Activated CD4-positive, alpha-beta T cell treated with anti-CD3 and anti-CD28 coated beads for 48 hours (primary cell): ENCODE results near the gene DUSP10.

Source experiments
- DNase-seq: peaks from one replicate; pipeline ENCODE4 v3.0.0-alpha.2; 2020

DUSP10 gene

DNA sequence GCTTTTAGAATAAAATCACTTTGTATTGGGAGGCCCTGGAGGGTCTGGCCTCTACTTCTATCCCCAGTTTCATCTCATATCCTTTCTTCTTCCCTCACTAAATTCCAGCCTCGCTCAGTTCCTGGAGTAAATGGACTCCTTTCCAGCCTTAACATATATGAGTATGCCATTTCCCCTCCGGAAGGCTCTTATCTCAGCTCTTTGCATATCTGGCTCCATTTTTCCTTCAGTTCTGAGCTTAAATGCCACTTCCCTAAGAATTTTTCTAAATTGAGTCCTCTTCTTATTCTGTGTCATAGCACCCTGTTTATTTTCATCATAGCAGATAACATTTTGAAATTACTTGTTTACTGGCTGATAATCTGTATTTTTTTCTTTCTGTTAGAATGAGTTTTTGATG is 20.2 kb upstream of the DUSP10 start:
- DNase-seq, result no peak

DNA sequence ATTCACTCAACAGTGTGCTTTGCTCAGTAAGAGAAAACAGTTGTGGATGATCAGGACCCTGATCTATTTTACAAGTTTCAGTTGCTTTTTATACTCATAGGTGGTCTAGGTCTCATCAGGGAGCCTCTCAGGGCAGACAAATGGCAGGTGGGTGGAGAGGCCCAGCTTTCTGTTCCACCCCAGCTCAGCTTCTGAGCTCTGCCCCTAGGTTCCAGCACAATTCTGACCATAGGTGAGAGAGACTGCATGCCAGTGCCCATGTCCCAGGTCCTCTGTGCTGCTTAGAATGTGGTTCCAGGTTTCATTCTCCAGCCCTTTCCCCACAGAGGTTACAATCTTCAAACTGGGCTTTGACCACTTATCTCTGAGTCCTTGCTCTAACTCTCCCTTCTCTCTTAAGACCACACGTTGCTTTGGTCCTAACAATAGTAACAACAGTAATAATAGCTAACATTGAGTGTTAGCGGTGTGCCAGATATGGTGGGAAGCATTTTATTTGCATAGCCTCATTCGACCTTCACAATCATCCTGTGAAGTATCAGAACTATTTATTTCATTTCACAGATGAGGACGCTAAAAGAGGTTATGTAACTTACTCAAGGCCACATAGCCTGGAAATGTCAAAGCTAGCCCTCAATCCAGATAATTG is 19.6 kb upstream of the DUSP10 start:
- DNase-seq, result no peak

DNA sequence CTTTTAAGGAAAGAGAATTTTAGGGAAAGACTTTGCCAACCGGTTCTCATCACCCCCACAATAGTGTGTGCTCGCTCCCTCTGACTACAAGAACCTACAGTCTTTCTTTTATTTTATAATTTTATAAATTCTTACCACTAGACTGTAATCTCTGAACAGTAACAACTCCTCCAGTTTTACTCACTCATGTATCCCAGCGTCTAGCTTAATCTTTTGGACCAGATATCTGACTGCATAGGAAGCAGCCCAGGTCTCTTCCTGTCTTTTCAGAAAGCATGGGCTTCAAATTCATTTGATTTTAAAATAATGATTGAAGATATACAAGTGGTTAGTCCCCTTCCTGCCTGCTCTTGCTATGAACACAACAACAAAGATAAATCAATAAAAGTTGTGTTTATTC is 19.0 kb upstream of the DUSP10 start:
- DNase-seq, result no peak

DNA sequence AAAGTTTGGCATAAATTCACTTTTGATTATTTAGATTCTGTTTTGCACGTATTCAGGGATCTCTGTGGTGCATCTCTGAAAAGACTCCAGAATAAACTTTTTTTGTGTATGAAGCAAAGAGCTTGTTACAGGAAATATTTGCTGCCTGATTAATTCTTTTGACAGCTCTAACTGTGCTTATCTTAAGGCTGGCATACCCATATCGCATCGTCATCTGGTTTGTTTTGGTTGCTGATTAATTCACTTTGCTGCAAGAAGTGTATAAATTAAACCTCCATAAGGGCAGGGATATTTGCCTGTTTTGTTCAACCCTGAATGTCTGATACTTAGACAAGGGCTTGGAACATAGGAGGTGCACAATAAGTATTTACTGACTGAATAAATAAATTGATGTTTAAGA is 17.5 kb upstream of the DUSP10 start:
- no peak for DNase-seq

DNA sequence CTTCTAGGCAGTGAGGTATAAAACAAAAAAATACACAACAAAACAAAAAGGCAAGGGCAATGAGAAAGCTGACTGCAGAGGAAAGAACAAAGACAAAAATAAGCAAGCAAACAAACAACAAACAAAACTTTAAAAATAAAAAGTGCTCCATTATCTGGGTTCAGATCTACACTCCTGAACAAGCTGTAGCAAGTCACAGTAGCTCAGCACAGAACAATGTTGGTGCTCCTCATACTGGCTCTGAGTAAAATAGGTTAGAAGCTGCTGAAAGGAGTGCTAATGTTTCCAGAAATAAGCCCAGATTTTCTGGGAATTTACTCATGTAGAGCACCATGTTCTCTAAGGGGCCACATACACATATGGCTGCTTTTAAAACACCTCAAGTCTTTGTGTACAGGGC is 16.6 kb upstream of the DUSP10 start:
- no peak for DNase-seq

DNA sequence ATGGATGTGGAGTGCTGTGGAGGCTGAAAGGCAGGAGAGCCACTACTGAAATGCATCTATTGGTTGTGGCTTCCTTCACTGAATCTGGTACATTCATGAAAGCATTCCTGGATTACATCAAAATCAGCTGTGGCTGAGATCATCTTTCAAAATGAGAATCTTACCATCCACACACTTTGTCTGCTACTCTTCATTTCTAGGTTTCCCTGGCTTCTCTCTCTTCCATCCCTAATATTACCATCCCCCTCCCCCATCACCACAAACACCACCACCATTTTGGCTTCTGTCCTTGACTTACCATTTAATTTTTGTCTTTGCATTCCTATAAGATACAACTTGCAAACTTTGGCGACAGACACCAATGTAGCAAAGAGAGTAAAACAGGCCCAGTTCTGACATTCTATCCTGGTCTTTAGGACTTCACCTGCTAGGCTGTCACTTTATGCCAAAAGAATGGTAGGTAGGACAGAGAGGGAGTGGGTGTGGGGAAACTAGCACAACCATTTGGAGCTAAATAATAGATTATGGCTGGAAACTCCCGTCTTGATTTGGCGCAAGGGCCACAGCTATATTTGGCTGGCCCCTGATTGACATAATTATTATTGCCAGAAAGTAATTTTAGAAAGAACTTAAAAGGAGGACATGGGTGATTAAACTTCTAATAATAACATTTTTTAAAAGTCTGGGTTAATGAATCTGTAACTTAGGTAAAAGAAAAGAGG is 15.1 kb upstream of the DUSP10 start:
- DNase-seq, result no peak

DNA sequence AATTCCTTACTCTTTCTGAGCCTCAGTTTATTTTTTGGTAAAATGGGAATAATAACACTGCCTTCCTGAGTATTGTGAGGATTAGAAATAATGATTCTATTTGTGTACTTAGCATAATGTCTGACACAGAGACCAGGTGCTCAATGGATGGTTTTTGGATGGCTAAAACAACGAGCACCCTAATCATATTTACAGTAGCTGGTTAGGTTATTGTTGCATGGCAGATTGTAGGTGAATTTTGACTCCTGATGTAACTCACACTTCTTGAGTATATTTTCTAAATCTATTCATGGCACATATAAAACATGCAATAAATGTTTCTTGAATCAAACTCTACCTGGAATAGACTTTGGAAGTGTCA is 11.9 kb upstream of the DUSP10 start:
- DNase-seq, result no peak

DNA sequence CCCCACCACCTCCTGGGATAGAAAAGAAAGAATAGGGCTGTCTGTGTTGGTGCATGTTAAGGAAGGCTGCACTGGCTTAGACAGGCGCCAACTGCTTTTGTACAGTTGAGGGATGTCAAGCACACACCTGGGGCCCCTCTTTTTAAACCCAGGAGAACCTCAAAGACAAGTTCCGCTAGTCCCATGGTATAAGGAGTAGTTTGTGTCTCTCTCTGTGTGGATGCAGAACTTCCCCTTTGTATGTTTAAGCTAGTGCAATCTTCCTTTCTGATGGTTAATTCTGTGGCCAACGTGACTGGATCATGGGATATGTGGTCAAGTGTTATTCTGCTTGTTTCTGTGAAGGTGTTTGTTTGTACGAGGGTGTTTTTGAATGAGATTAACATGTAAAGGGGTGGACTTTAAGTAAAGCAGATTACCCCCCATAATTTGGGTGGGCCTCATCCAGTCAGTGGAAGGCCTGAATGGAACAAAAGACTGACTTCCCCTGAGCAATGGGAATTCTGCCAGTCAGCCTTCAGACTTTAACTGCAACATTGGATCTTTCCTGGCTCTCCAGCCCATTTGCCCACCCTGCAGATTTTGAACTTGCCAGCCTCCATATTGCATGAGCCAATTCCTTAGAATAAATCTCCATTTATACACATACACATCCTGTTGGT is 9.5 kb upstream of the DUSP10 start:
- no peak for DNase-seq

DNA sequence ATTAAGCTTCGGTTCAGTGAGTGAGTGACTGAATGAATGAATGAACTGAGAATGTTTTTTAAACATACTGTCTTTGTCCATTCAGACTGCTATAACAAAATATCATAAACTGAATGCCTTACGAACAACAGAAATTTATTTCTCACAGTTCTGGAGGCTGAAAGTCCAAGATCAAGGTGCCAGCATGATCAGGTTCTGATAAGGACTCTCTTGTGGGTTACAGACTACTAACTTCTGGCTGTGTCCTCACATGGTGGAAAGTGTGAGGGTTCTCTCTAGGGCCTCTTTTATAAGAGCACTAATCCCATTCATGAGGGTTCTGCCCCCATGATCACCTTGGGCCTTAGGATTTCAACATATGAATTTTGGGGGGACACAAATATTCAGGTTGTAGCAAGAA is 7.1 kb upstream of the DUSP10 start:
- DNase-seq, result no peak

DNA sequence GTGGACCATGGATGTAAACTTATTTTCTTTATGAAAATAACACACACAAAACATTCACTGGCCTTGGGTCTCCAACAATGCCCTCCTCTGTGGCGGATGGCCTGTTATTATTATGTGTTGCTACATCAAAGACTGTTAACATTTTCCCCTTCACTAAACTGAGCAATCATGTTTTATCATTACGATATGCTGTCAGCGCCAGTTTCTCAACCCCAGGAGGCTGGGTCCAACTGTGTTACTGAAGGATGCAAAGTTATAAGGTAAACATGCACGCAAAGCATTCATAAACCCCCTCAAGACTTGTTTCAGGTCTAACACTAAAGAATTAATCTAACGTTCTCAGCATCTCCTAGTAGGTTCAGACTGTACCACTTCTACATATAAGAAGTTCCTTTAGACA is 6.0 kb upstream of the DUSP10 start:
- no peak for DNase-seq

DNA sequence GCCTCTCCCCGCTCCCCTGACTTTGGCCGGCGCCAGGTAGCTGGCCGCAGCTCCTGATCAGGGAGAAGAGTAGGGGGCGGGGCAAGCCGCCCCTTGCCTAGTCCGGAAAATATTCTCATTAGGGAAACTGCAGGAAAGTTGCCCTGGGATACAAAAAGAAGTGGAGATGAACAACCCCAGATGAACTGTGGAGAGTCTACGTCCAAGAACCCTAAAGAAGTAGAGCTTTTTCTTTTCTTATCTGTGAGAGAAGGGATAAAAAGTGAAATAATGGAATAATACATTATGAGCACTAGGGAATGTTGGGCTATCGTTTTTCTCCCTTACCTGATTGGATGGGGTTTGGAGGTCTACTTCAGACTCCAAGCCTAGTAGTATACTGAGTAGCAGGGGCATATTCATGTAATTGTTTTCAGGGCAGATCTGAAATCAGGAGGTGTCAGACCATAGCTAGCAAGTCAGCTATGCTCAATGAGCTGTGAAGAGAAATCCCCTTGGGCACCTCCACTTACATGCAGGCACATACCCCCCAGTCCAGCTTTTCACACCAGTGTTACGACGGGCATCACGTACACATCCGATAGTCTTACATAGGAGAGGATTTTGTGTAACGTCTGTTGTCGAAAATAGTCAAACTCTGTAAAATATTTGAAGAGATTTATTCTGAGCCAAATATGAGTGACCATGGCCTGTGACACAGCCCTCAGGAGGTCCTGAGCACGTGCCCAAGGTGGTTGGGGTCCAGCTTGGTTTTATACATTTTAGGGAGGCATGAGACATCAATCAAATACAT is 1.7 kb upstream of the DUSP10 start:
- DNase-seq, result no peak

DNA sequence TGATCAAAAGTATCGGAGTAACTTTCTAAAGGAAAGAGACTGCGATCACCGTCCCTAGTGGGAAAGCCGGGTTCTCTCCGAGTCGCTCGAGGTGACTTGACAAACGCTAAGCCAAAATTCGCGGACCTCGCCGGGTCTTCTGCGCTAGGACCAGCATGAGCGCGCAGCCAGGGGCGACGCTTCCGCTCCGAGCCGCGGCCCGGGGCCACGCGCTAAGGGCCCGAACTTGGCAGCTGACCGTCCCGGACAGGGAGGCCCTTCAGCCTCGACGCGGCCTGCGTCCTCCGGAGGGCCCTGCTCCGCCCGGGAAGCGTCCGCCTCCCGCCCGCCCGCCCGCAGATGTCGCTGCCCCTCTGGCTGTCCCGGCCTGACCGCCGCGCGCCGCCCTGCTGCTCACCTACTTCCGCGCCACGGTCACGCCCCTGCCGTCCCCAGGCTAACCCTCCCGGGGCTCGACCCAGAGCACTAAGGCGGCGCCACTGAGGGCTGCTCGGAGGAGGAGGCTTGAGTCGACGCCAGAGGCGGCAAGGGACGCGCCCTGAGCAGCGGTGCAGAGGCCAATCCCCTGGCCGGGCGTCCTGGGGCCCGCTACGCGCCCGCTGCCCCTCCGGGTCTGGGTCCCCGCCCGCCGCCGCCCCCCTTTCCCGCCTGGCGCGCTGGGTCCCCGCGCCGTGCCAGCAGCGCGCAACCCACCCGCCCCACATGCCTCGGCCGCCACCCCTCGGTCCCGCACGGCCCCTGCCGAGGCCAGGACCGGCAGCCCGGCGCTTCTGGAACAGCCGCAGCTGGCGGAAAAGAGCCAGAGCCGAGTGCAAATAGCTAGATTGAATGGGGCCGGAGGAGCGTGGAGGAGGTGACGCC is 896 bp upstream of the DUSP10 start:
- DNase-seq, result peak; percentile 86

DNA sequence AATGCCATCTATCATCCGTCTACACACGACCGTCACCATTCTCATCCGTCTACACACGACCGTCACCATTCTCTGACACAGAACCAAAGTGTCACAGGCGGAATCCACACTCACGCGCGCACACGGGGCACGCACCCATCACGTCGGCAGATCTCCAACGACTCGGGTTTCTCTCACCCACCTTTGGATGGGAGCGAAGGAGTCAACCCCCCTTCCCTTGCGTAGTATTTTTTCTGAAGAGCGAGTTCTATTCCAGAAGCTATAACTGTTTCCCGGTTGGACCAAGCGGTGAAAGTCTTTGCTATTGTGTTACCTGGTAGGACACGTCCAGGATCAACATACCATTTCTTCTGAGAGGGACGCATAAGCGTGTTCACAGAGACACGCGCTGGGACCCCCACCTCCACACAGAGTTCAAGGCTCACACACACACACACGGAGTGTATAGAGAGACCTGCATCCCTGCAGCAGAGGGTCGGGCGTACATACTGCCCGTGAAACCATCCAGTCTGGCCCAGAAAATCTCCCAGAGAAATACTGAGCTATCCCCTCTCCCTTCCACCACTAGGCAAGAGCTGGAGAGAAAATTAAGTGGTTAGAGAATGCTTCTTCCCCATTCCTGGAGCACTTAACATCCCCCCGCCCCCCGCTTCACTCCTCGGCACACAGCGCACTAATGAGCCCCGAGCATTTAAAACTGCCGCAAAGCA is 741 bp downstream of the DUSP10 start:
- DNase-seq, result peak; percentile 45

DNA sequence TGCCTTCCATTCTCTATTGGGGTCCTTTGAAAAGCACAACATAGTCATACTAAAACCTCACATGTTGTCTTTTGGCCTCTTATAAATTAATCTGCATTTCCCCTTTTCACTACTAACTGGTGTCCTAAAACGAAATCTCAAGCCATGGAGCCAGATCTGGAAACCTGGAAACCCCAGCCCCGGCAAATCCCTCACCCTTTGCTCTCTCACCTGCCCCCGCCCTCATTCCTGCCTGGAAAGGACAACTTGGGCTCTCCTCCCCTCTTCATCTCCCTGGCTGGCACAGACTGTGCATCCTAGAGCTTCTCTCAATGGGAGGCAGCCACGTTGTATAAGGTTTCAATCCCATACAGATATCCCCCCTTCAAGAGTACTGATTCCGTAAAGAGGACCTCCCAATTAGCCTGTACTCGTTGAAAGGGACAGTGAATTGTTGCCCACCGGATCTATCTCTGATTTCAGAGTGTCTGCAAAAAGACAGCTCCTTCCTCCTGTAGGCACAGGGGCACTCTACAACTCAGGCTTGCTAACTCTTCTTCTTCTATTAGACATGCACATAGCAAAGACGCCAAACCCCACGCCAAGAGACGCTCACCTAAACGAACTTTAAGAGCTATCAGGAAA is 1.4 kb downstream of the DUSP10 start:
- DNase-seq, result no peak

DNA sequence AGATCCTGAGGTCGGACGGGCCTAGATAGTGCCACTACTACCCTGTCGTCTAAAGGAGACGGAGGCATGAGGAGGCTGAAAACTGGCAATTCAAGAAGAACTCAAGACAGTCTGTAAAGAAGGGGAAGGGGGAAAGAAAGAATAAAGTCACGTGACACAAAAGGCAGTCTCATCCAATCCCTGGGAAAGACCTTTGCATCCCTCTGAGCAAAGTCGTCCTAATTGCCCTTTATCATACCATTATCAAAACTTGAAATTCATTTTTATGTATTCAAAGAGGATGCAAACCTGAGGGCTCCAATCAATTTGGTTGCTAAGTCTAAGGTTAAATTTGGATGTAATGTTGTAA is 2.2 kb downstream of the DUSP10 start:
- no peak for DNase-seq

DNA sequence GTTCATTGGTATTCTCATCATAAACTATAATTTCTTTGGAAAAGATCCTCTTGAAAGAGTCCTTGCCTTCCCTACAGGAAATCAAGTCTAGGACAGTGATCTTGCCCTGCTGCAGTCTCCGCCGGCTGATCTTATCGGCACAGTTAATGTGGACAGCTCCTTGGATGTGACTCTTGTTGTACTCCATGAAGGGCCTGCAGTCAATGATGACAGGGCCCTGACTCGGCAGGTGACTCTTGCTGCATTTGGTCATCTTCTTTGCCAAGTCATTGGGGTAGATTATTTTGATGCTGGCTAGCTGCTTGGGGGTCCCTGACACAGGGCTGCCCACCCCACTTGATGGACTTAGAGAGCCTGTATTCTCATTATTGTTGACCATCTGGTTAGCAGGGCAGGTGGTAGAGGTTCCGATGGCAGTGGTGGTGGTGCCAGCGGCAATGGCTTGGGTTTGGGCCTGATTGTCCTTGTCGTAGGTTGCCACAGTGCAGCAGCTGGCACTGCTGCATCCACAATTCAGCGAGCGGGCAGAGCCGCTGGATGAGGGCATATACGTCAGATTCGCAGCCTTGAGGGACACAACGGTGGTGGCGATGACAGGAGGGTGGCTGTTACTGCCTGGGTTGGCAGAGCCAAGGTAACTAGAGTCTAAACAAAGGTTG is 2.7 kb downstream of the DUSP10 start:
- DNase-seq, result no peak

DNA sequence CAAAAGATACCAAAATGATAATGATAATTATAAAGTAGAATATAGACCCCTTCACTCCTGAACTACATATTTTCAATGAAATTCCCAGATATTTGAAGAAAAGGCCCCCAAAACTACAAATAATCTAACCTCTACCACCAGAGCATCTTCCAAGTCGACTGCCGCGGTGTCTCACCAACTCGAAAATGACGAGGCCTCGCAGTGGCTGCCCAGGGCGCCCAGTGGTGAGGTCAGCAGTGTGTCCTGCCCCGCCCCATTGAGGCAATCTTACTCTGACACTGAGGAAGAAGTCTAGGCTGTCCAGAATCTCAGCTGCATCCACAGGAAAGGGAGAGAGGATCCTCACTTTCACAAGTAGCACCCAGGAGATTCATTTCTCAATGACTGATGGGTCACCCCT is 5.2 kb downstream of the DUSP10 start:
- DNase-seq, result no peak

DNA sequence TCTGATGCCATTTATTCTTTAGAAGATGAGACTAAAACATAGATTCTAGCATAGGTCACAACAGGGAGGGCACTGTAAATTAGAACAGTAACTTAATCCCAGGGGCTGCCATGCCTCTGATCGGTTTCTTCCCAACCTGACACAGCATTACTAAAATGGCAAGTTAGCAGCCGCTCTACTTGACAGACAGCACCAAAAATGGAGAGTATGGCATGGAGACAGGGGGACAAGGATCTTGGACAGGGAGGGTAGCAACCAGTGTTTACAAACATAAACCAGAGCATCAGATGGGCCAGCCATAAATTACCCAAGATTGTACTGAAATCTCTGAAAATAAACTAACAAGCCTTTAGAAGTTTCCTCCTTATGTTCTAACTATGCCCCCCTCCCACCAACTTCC is 5.9 kb downstream of the DUSP10 start:
- DNase-seq, result no peak

DNA sequence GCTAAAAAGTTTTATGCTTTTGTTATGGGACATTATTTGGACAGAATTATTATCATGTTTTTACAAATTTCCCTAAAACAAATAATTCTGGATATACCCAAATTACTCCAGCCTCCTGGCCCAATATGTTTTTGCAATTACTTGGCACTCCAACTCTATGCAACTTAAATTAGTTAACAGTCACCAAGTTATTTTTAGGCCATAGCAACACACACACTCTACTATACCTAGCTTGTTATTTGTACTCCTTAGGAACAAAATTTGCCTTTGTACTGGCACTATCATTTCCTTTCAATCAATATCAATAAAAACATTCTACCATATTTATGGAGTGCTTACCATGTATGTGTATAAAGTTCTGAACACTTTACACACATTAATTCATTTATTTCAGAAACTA is 7.7 kb downstream of the DUSP10 start:
- DNase-seq, result no peak

DNA sequence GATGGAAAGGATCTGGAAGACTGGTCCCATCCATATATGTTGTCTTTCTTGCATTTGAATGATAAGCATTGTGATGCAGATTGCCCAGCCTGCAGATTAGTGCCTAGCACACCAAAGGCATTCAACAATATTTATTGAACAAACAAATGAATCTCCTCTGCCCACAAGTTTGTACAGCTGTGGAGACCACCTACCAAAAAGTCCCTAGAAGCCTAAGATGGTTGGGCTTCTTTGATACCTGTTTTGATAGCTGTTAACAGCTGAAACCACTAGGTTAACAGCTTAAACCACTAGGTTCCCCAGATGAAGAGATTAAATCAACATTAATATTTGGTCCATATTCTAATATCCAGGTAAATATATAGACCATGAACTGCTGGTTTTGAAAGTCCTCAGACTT is 9.8 kb downstream of the DUSP10 start:
- DNase-seq, result no peak

DNA sequence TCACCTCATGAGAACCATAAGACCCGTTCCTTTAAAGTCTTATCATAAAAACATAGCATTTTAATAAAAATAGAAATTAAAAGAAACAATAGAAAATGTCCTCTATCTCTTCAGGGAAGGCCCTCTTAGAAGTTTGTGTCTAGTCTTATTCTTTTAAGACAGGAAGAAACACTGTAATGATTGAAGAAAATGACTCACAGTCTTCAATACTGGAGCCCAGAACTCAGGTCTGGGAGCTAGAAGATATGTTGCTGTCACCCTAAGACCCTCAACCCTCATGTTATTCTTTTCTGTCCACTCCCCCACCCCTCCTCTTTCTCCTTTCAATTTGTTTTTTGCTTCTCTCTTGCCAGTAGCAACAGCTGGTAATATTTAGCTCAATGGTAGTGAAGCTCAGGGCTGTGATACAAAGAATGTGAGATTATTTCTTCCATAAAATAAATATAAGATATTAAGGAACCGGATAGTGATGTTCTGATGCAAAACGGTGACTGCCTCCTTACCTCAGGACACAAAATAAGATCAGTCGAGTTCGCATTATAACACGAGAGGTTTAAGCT is 12.0 kb downstream of the DUSP10 start:
- no peak for DNase-seq
